CD4-positive, alpha-beta T cell treated with Interleukin-6 at 100 ng/mL for 8 hours (primary cell): Measurements from ENCODE around the gene SLC6A19.
"Not testable (repeated sequence)": the region's sequence is repeated elsewhere in the genome, so short reads cannot be mapped to it uniquely, and the experiment has no call there.

Experiments used
- DNase-seq: peaks from one replicate; pipeline ENCODE4 v3.0.0-alpha.2; 2020; ENCODE audit warnings: mixed read lengths, low spot score

Gene SLC6A19

GRCh38 chr5:1201327-1202025 is at the start of gene SLC6A19:
Gene SLC6A19 (plus strand): TSS chr5:1201595. CDS start chr5:1201651, 56 bp downstream.
- no peak for DNase-seq

GRCh38 chr5:1152156-1152555 is 49.2 kb upstream of the SLC6A19 start:
- DNase-seq: no peak

- DNase-seq: no peak
Measured at GRCh38 chr5:1152771-1153282, 48.6 kb upstream of the SLC6A19 start.

- DNase-seq: no peak
Measured at GRCh38 chr5:1153428-1153827, 48.0 kb upstream of the SLC6A19 start.

- no peak for DNase-seq
Measured at GRCh38 chr5:1155191-1156032, 46.0 kb upstream of the SLC6A19 start.

GRCh38 chr5:1156033-1156753 is 45.2 kb upstream of the SLC6A19 start:
- no peak for DNase-seq

GRCh38 chr5:1156754-1157460 is 44.5 kb upstream of the SLC6A19 start:
- no peak for DNase-seq

GRCh38 chr5:1157461-1157986 is 43.9 kb upstream of the SLC6A19 start:
- DNase-seq: not testable (repeated sequence)

- DNase-seq: no peak
Measured at GRCh38 chr5:1158647-1159340, 42.6 kb upstream of the SLC6A19 start.

- no peak for DNase-seq
Measured at GRCh38 chr5:1159341-1159675, 42.1 kb upstream of the SLC6A19 start.

- no peak for DNase-seq
Measured at GRCh38 chr5:1159774-1160406, 41.5 kb upstream of the SLC6A19 start.

- DNase-seq: no peak
Measured at GRCh38 chr5:1161108-1161832, 40.1 kb upstream of the SLC6A19 start.

- no peak for DNase-seq
Measured at GRCh38 chr5:1161833-1162229, 39.6 kb upstream of the SLC6A19 start.

GRCh38 chr5:1162276-1162675 is 39.1 kb upstream of the SLC6A19 start:
- DNase-seq: no peak

- no peak for DNase-seq
Measured at GRCh38 chr5:1162751-1163150, 38.6 kb upstream of the SLC6A19 start.

- DNase-seq: no peak
Measured at GRCh38 chr5:1163366-1163765, 38.0 kb upstream of the SLC6A19 start.

- DNase-seq: no peak
Measured at GRCh38 chr5:1163879-1164278, 37.5 kb upstream of the SLC6A19 start.

GRCh38 chr5:1164696-1165630 is 36.4 kb upstream of the SLC6A19 start:
- no peak for DNase-seq

- DNase-seq: no peak
Measured at GRCh38 chr5:1165864-1166263, 35.5 kb upstream of the SLC6A19 start.
